HG02623 (cell line): Measurements from ENCODE around the gene HINFP.
"Not testable (repeated sequence)": the region's sequence is repeated elsewhere in the genome, so short reads cannot be mapped to it uniquely, and the experiment has no call there.

Experiments used
- ATAC-seq: cut with Tn5 transposase; IDR thresholded peaks from one replicate; pipeline ENCODE4 v1.9.1; 2021; ENCODE audit warnings: moderate library complexity; ENCODE audit not compliant: unreplicated experiment

Gene HINFP

GRCh38 chr11:119100246-119100970 is 21.0 kb upstream of the HINFP start:
- no peak for ATAC-seq

- peak; percentile 11 for ATAC-seq
Observed at GRCh38 chr11:119100994-119101758, 20.2 kb upstream of the HINFP start.

- peak; percentile 79 for ATAC-seq
Observed at GRCh38 chr11:119101759-119102423, 19.5 kb upstream of the HINFP start, which contains the start of gene DPAGT1. Gene DPAGT1, minus strand, starts transcription at chr11:119101853. Its CDS starts 198 bp downstream, at chr11:119101655.

GRCh38 chr11:119103161-119103664 is 18.2 kb upstream of the HINFP start:
- ATAC-seq = not testable (repeated sequence)

GRCh38 chr11:119103793-119104192 is 17.6 kb upstream of the HINFP start:
- no peak for ATAC-seq

- peak; percentile 62 for ATAC-seq
Observed at GRCh38 chr11:119106564-119107537, 14.5 kb upstream of the HINFP start, which contains the start of gene C2CD2L. Gene C2CD2L, plus strand, starts transcription at chr11:119107344. Its CDS starts 398 bp downstream, at chr11:119107742.

- peak; percentile 12 for ATAC-seq
Observed at GRCh38 chr11:119107538-119108145, 13.7 kb upstream of the HINFP start.

GRCh38 chr11:119108146-119108856 is 13.1 kb upstream of the HINFP start:
- no peak for ATAC-seq

- ATAC-seq = no peak
Observed at GRCh38 chr11:119108857-119109221, 12.5 kb upstream of the HINFP start.

GRCh38 chr11:119109843-119110242 is 11.5 kb upstream of the HINFP start:
- no peak for ATAC-seq

GRCh38 chr11:119110439-119110838 is 10.9 kb upstream of the HINFP start:
- ATAC-seq = no peak

GRCh38 chr11:119111361-119111925 is 9.9 kb upstream of the HINFP start:
- ATAC-seq = no peak

GRCh38 chr11:119112314-119113020 is 8.9 kb upstream of the HINFP start:
- no peak for ATAC-seq

GRCh38 chr11:119113716-119114115 is 7.7 kb upstream of the HINFP start:
- no peak for ATAC-seq

- ATAC-seq = no peak
Observed at GRCh38 chr11:119114351-119114750, 7.0 kb upstream of the HINFP start.

- no peak for ATAC-seq
Observed at GRCh38 chr11:119115484-119116234, 5.7 kb upstream of the HINFP start.

GRCh38 chr11:119116235-119116594 is 5.2 kb upstream of the HINFP start:
- no peak for ATAC-seq

GRCh38 chr11:119116601-119117000 is 4.8 kb upstream of the HINFP start:
- no peak for ATAC-seq
